Activated B cell treated with CpG ODN at 0.5 μM for 24 hours (primary cell): ENCODE results near the gene ZDHHC8. TPM values are rescaled to one million over a fixed set of nuclear protein-coding genes. Genes with fewer than 3 reads are reported as not detected.

Source experiments
- ATAC-seq: fragments of 200-7000 bp; cut with Tn5 transposase; one replicate; pipeline ENCODE4 v1.10.0; 2021; ENCODE audit warnings: low read depth, mild to moderate bottlenecking, moderate library complexity
- CTCF ChIA-PET: fragments of 350-600 bp; sonication (Branson Sonifier 250); formaldehyde crosslinking; loops from one replicate; lab custom pipeline; 2021; ENCODE audit warnings: antibody characterized with exemption; lab: Charles Lee
- POLR2A ChIA-PET: fragments of 350-600 bp; sonication (Branson Sonifier 250); formaldehyde crosslinking; loops from one replicate; lab custom pipeline; 2021; ENCODE audit warnings: antibody characterized with exemption; lab: Charles Lee
- DNase-seq: peaks from one replicate; pipeline ENCODE4 v3.0.0; 2022
- H3K27ac Mint-ChIP-seq: one replicate; pipeline ENCODE4 v1.8.0; 2020; ENCODE audit warnings: mixed read lengths
- H3K27me3 Mint-ChIP-seq: one replicate; pipeline ENCODE4 v1.8.0; 2021; ENCODE audit warnings: mixed read lengths
- H3K36me3 Mint-ChIP-seq: one replicate; pipeline ENCODE4 v1.8.0; 2021; ENCODE audit warnings: low read depth, mixed read lengths
- H3K4me1 Mint-ChIP-seq: one replicate; pipeline ENCODE4 v1.8.0; 2021; ENCODE audit warnings: mixed read lengths
- H3K4me3 Mint-ChIP-seq: one replicate; pipeline ENCODE4 v1.8.0; 2020; ENCODE audit warnings: mild to moderate bottlenecking, mixed read lengths
- H3K9me3 Mint-ChIP-seq: one replicate; pipeline ENCODE4 v1.8.0; 2020; ENCODE audit warnings: mixed read lengths
- intact Hi-C: fragments of 100-400 bp; cut with micrococcal nuclease; formaldehyde crosslinking; loops from one replicate; pipeline ENCODE4 v1.15.1; 2024
- total RNA-seq: library from RNA; stranded (reverse); gene quantifications from 2 replicates; pipeline ENCODE4 v1.2.3, GENCODE V29; 2022
- TF ChIP-seq, protein P1 (sequence below): fragments of 200-600 bp; IDR thresholded peaks from one replicate; pipeline ENCODE4 v1.8.0; 2022; ENCODE audit warnings: antibody characterized with exemption, mild to moderate bottlenecking

ZDHHC8 gene
- total RNA-seq, 1 donor from 2014 or later = 65.6 TPM

DNA sequence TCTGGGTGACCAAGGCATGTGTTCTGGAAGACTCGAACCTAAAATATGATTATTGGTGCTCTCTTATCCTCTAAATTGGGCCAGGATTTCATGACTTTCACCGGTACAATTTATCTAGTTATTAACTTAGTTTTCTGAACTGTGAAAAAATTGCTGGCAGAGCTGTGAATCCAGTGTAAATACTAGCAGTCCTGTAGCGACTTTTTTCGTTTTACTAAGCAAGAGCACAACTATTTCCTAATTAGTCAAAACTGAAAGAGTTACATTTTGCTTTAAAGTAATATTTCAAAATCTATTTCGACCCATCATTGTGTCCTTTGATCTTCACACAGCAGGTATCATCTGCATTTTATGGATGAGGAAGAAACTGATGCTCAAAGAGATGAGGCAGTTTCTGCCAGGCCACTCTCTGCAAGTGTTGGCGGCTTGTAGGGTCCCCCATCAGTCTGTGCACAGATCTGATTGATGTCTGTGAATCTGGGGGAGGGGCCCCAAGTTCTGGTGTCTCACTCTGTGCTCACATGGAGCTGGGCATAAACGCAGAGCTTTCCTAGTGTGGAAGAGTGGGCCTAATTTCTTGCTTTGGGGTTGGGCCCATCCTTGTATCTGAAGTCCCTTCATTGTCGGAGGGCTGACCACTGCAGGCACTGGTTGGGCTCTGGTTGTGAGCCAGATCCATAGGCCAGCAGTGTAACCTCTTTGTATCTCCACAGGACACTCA, 13.1 kb upstream of the ZDHHC8 start:
- Mint-ChIP-seq H3K9me3 (no peaks in the 10 kb centered on the region), H3K4me1 (peaks cover 46% of the 10 kb centered on the region), H3K27me3 (no peaks in the 10 kb centered on the region), H3K4me3 (peak overlapping the region; percentile 85), H3K36me3 (peaks cover 58% of the 10 kb centered on the region), H3K27ac (peak overlapping the region; percentile 70)
- intact Hi-C loops = loop anchor here (5.0 kb wide), 2 partner anchors 81 to 389 kb away; partner anchors contain the start of gene MED15
- ChIA-PET POLR2A (interaction anchor here (1.3 to 2.5 kb wide), 6 partner anchors 8 to 345 kb away, joined by 3 to 8 read pairs (median 5); partner anchors contain the start of genes TANGO2 and ZDHHC8), CTCF (no interaction called here)
- DNase-seq (no peak), ATAC-seq (no peak)
- TF ChIP-seq, protein P1, sequence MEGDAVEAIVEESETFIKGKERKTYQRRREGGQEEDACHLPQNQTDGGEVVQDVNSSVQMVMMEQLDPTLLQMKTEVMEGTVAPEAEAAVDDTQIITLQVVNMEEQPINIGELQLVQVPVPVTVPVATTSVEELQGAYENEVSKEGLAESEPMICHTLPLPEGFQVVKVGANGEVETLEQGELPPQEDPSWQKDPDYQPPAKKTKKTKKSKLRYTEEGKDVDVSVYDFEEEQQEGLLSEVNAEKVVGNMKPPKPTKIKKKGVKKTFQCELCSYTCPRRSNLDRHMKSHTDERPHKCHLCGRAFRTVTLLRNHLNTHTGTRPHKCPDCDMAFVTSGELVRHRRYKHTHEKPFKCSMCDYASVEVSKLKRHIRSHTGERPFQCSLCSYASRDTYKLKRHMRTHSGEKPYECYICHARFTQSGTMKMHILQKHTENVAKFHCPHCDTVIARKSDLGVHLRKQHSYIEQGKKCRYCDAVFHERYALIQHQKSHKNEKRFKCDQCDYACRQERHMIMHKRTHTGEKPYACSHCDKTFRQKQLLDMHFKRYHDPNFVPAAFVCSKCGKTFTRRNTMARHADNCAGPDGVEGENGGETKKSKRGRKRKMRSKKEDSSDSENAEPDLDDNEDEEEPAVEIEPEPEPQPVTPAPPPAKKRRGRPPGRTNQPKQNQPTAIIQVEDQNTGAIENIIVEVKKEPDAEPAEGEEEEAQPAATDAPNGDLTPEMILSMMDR = no peak

DNA sequence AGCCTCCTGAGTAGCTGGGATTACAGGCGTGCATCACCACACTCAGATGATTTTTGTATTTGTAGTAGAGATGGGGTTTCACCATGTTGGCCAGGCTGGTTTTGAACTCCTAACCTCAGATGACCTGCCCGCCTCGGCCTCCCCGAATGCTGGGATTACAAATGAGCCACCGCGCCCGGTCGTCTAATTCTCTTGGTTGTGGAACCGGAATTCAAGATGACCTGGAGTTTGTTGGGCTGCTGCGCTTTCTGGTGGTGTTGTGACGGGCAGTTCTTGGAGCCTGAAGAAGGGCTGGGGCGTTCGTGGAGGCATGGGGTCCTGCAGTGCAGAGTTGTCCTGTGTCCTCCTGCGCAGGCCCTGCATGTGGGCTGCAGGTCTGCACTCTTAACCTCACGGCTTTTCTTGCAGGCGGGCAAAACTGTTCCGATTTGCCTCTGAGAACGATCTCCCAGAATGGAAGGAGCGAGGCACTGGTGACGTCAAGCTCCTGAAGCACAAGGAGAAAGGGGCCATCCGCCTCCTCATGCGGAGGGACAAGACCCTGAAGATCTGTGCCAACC, 9.7 kb upstream of the ZDHHC8 start:
- POLR2A ChIA-PET = no interaction called here
- TF ChIP-seq, protein P1 = no peak
- H3K27me3 Mint-ChIP-seq = no peaks in the 10 kb centered on the region
- DNase-seq = no peak
- H3K36me3 Mint-ChIP-seq = peaks cover 70% of the 10 kb centered on the region
- H3K4me1 Mint-ChIP-seq = peaks cover 35% of the 10 kb centered on the region
- CTCF ChIA-PET = no interaction called here
- no peak overlapping the region for H3K4me3 Mint-ChIP-seq
- no peak for ATAC-seq
- intact Hi-C loops = no loop called here
- H3K9me3 Mint-ChIP-seq = no peaks in the 10 kb centered on the region
- H3K27ac Mint-ChIP-seq = no peak overlapping the region

DNA sequence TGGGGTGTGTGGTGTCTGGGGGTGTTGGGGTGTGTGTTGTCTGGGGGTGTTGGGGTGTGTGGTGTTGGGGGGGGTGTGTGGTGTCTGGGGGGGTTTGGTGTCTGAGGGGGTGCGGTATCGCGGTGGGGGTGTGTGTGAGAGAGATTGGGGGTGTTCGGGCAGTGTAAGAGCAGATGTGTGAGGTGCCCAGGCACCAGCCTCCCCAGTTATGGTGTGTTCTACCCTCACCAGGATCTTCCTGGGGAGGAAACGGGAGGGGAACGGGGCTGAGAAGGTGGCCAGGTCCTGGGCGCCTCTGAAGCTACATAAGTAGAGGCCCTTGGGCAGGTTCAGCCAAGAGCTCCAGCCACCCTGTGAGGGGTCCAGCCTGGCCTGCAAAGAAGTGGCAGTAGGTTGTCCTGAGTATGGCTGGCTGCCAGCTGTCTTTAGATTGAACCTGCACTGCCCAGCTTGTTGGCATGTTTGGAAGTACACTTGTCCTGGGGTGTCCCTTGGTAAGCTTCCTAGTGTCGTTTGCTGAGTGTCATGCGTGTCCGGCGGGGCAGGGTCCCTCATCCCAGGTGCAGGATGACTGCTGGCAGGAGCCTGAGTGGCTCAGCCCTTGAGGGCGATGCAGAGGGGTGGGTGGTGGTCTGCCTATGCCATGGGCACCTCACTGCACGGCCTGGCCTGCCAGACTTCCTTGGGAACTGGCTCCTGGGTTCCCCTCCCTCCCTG, 8.1 kb upstream of the ZDHHC8 start:
- Mint-ChIP-seq H3K4me1 (peaks cover 28% of the 10 kb centered on the region), H3K27me3 (no peaks in the 10 kb centered on the region), H3K27ac (no peak overlapping the region), H3K9me3 (no peaks in the 10 kb centered on the region), H3K4me3 (no peak overlapping the region), H3K36me3 (peaks cover 80% of the 10 kb centered on the region)
- no peak for ATAC-seq
- POLR2A ChIA-PET = no interaction called here
- TF ChIP-seq, protein P1 = no peak
- no peak for DNase-seq
- intact Hi-C loops = no loop called here
- CTCF ChIA-PET = no interaction called here

DNA sequence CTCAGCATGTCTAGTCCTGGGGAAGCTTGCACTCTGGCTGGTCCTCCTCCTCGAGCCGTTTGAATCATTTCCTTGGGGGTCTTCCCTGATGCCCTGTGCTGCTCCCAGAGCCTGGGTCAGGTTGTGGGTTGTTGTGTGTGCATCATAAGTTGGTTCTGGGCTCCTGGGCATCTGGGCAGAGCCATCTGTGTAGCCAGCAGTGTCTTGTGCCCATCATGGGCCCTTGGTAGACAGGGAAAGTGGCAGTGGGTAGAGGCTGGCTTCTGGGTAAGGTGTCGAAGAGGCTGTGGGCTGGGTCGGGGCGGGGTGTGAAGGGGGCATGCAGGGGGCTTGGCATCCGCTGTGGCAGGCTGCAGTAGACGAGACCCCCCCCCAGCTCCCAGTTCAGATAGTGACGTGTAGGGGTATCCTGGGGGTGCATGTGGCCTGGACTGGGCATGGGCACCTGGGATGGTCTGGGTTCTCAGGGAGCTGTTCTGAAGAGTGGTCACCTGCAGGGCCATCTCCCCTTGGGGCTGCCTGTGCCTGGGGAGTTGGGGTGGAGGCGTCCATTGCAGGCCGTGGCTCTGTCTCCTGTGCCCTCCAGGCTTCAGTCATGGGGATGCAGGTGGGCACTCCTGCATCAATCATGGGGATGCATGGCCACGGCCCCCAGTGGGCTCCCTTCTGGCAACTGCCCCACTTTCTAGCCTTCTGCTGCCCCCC, 7.4 kb upstream of the ZDHHC8 start:
- H3K9me3 Mint-ChIP-seq = no peaks in the 10 kb centered on the region
- ChIA-PET CTCF (no interaction called here), POLR2A (no interaction called here)
- no peaks in the 10 kb centered on the region for H3K27me3 Mint-ChIP-seq
- H3K4me1 Mint-ChIP-seq = peaks cover 22% of the 10 kb centered on the region
- peaks cover 76% of the 10 kb centered on the region for H3K36me3 Mint-ChIP-seq
- no peak overlapping the region for H3K27ac Mint-ChIP-seq
- TF ChIP-seq, protein P1 = no peak
- no peak for ATAC-seq
- no peak overlapping the region for H3K4me3 Mint-ChIP-seq
- DNase-seq = no peak
- intact Hi-C loops = no loop called here
